HCEC 1CT (cell line): Measurements from ENCODE around the gene ABHD5.

Experiments
- DNase-seq: peaks from one replicate; pipeline ENCODE4 v3.0.0-alpha.2; 2017

ABHD5 gene

GRCh38 chr3:43686333-43686699 lies 4.4 kb upstream of the ABHD5 start:
- DNase-seq, result no peak

- DNase-seq, result no peak
Measured at GRCh38 chr3:43686700-43687498, 3.8 kb upstream of the ABHD5 start.

GRCh38 chr3:43687499-43687811 lies 3.3 kb upstream of the ABHD5 start:
- no peak for DNase-seq

- DNase-seq, result no peak
Measured at GRCh38 chr3:43688245-43688650, 2.5 kb upstream of the ABHD5 start.

GRCh38 chr3:43689166-43689565 lies 1.6 kb upstream of the ABHD5 start:
- DNase-seq, result no peak

GRCh38 chr3:43689766-43690399 lies 855 bp upstream of the ABHD5 start:
- no peak for DNase-seq

- DNase-seq, result no peak
Measured at GRCh38 chr3:43691120-43691995, 620 bp downstream of the ABHD5 start.

GRCh38 chr3:43692085-43692855 lies 1.5 kb downstream of the ABHD5 start:
- peak; percentile 58 for DNase-seq

GRCh38 chr3:43692971-43693370 lies 2.2 kb downstream of the ABHD5 start:
- DNase-seq, result no peak

- no peak for DNase-seq
Measured at GRCh38 chr3:43693594-43693993, 2.9 kb downstream of the ABHD5 start.

- DNase-seq, result peak; percentile 87
Measured at GRCh38 chr3:43695443-43695842, 4.7 kb downstream of the ABHD5 start.

GRCh38 chr3:43695863-43696262 lies 5.1 kb downstream of the ABHD5 start:
- DNase-seq, result no peak

- DNase-seq, result no peak
Measured at GRCh38 chr3:43696441-43696840, 5.7 kb downstream of the ABHD5 start.

- no peak for DNase-seq
Measured at GRCh38 chr3:43696881-43697280, 6.1 kb downstream of the ABHD5 start.

- peak; percentile 50 for DNase-seq
Measured at GRCh38 chr3:43699864-43700263, 9.1 kb downstream of the ABHD5 start.

GRCh38 chr3:43704697-43705096 lies 14.0 kb downstream of the ABHD5 start:
- DNase-seq, result no peak

GRCh38 chr3:43706342-43706741 lies 15.6 kb downstream of the ABHD5 start:
- no peak for DNase-seq

- no peak for DNase-seq
Measured at GRCh38 chr3:43707266-43707665, 16.5 kb downstream of the ABHD5 start.

GRCh38 chr3:43707998-43708397 lies 17.3 kb downstream of the ABHD5 start:
- peak; percentile 97 for DNase-seq

GRCh38 chr3:43709022-43709421 lies 18.3 kb downstream of the ABHD5 start:
- peak; percentile 79 for DNase-seq

GRCh38 chr3:43710607-43711006 lies 19.9 kb downstream of the ABHD5 start:
- no peak for DNase-seq

- no peak for DNase-seq
Measured at GRCh38 chr3:43718296-43718695, 27.6 kb downstream of the ABHD5 start.

- peak; percentile 52 for DNase-seq
Measured at GRCh38 chr3:43723121-43723734, 32.5 kb downstream of the ABHD5 start.
